Head of caudate nucleus (tissue), 42 donors: ENCODE measurements around the gene MCM7.

Source experiments
- DNase-seq, 42 donors: peaks; one replicate each; pipeline versions ENCODE4 v3.0.0 to v3.0.0-alpha.2; 2020 to 2021; ENCODE audit warnings: mixed read lengths in 7 of 42
- intact Hi-C: fragments of 100-400 bp; cut with DNase I; formaldehyde crosslinking; loops from one replicate; pipeline ENCODE4 v1.15.0; 2022

The MCM7 gene

GRCh38 chr7:100051611-100052010, 49.6 kb downstream of the MCM7 start:
- no peak for DNase-seq
- intact Hi-C loops: loop anchor here (5.0 to 10.0 kb wide), 2 partner anchors 59 to 137 kb away; partner anchors contain the start of gene TRIM4

DNA sequence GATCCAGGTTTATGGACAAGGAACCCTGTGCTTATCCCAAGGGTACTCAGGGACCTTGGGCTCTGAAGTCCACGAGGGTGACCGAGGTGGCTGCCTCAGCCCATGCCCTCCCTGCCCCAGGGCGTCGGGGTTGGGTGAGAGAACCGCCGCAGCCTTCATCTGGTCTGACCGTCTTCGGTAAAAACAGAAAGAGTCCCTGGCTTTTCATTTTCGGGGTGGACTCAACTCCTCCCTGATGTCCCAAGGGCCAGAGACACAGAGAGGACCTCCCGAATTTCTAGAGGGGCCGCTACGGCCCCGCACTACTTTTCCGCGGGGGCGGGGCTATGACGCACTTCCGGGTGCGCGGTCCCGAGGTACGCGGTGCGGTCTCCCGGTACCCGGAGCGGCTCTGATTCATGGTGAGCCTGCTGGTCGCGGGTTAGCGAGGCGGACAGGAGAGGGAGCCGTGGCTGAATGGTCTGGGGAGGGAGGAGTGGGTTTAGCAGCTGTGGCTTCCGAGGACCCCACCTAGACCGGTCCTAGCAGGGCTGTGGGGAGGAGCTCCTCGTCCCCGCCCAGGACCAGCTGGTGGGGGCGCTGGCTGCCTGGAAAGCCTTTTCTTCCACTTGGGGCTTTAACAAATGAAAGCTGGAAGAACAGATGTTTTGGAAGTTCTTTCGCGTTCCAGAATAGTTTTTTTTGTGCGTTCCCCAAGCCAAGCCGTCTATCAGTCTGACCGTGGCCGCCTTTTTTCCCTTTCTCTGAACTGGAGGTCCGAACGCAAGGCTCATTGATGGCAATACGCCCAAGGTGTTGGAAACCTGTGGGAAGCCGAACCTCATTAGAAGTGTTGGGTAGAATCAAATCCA, 51.5 kb downstream of the MCM7 start, which contains the start of gene ZSCAN21:
Gene ZSCAN21, plus strand, starts transcription at position 334 of the 851 bp plus-strand sequence. CDS start 7,233 bp downstream, outside the sequence.
- intact Hi-C loops: loop anchor here (5.0 to 10.0 kb wide), 2 partner anchors 57 to 135 kb away; partner anchors contain the start of gene TRIM4
- DNase-seq: peak; percentile 69 to 94 (median 89)

GRCh38 chr7:100048680-100049079, 52.5 kb downstream of the MCM7 start:
- intact Hi-C loops: no loop called here
- no peak for DNase-seq

DNA sequence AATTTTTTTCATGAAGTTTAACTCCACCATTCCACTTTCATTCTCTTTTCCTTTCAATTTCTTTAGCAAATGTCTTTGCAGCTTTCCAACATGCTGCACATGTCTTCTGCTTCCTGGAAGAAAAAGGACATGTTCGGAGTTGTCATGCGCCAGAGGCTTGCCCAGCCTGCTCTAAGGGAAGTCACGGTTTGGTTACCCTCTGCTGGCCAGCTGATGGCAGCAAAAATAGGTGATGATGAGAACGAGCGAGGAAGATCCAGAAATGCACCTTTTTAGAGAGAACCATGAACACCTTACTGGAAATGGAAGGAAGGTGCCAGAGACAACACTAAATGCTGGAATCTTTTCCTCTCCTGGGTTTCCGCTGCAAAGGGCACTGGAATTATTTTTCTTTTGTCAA, 56.5 kb downstream of the MCM7 start:
- DNase-seq: peak in 11 of 42 donors; percentile 5 to 44 (median 20)
- intact Hi-C loops: no loop called here
